Upper lobe of left lung (tissue), 6 donors: Measurements from ENCODE around the gene RABEP1. TPM values are rescaled to one million over a fixed set of nuclear protein-coding genes. Genes with fewer than 3 reads are reported as not detected.

ENCODE experiments used
- ATAC-seq, 2 donors: fragments of 200-7000 bp; cut with Tn5 transposase; one replicate each; pipeline ENCODE4 v1.9.1; 2022; ENCODE audit warnings: mild to moderate bottlenecking in 2 of 2, moderate library complexity in 2 of 2; ENCODE audit not compliant: low FRiP score in 2 of 2
- DNase-seq, 2 donors: peaks; one replicate each; pipeline ENCODE4 v3.0.0-alpha.2; 2019 to 2020
- H3K27ac ChIP-seq, 4 donors: fragments of 200-600 bp; sonication (generic); one replicate each; pipeline ENCODE4 v1.5.1; 2016 to 2019
- H3K27me3 ChIP-seq, 4 donors: fragments of 200-600 bp; sonication (generic); one replicate each; pipeline ENCODE4 v1.5.1; 2017 to 2019
- H3K36me3 ChIP-seq, 4 donors: fragments of 200-600 bp; sonication (generic); one replicate each; pipeline ENCODE4 v1.5.1; 2016 to 2019
- H3K4me1 ChIP-seq, 4 donors: fragments of 200-600 bp; sonication (generic); one replicate each; pipeline ENCODE4 v1.5.1; 2018 to 2019
- H3K4me3 ChIP-seq, 4 donors: fragments of 200-600 bp; sonication (generic); one replicate each; pipeline ENCODE4 v1.5.1; 2017 to 2019; ENCODE audit warnings: mild to moderate bottlenecking in 2 of 4, moderate library complexity in 1 of 4
- H3K9me3 ChIP-seq, 4 donors: fragments of 200-600 bp; sonication (generic); one replicate each; pipeline ENCODE4 v1.5.1; 2018 to 2019
- EP300 ChIP-seq, 4 donors: sonication (generic); formaldehyde crosslinking; IDR thresholded peaks; one replicate each; pipeline ENCODE4 v1.5.1; 2017; ENCODE audit warnings: antibody characterized with exemption in 4 of 4, control low read depth in 2 of 4
- POLR2A ChIP-seq, 4 donors: fragments of 450-650 bp; IDR thresholded peaks; one replicate each; pipeline ENCODE4 v1.5.1; 2016 to 2017; ENCODE audit warnings: antibody characterized with exemption in 4 of 4, mild to moderate bottlenecking in 2 of 4
- POLR2AphosphoS5 ChIP-seq, 2 donors: sonication (generic); formaldehyde crosslinking; IDR thresholded peaks; one replicate each; pipeline ENCODE4 v1.5.1; 2017; ENCODE audit warnings: antibody characterized with exemption in 2 of 2
- WGBS, 2 donors: methylation state at CpG; one replicate each; pipeline ENCODE4 v1.1.5; 2017 to 2018; 5-methylcytosine and 5-hydroxymethylcytosine counted together
- total RNA-seq, 6 donors: library from RNA; depleted of rRNA in 4 of 6; stranded (reverse); fragments of >200 nt in 4 of 6; gene quantifications; one replicate each; pipeline versions ENCODE4 v1.1.0 to v1.2.1, GENCODE V29; 2016 to 2021
- TF ChIP-seq, protein P1 (sequence below), 6 experiments: fragments of 450-650 bp in 4 of 6; fragments of 200-600 bp in 2 of 6; sonication (generic) in 2 of 6; IDR thresholded peaks; one replicate each; pipeline ENCODE4 v1.5.1; 2016 to 2019; ENCODE audit warnings: antibody characterized with exemption in 6 of 6
- donor health status: DM: no; HTN: no; CAD: no; lungs with moderate emphysema.
- donor health status: DM: no; HTN: yes; CAD: no; lungs with severe emphysema.

The RABEP1 gene
- total RNA-seq, 6 donors from 2014 or later = 36.1 to 81.7 (median 39.6) TPM

DNA sequence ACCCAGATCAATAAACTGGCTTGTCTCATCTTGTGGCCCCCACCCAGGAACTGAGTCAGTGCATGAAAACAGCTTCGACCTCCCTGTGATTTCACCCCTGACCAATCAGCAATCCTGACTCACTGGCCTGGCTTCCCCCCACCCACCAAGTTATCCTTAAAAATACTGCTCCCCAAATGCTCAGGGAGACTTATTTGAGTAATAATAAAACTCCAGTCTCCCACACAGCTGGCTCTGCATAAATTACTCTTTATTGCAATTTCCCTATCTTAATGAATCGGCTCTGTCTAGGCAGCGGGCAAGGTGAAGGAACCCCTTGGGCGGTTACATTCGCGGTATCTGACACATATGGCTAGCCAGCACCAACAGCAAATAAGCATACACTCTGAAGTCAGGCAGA lies 9.8 kb upstream of the RABEP1 start:
- Histone ChIP-seq H3K9me3 (no peaks in the 10 kb centered on the region), H3K4me3 (no peak overlapping the region), H3K4me1 (no peaks in the 10 kb centered on the region), H3K27ac (no peak overlapping the region), H3K36me3 (no peaks in the 10 kb centered on the region), H3K27me3 (no peaks in the 10 kb centered on the region)
- TF ChIP-seq EP300 (IDR thresholded peaks at IDR 0.05) (no peak), POLR2AphosphoS5 (IDR thresholded peaks at IDR 0.05) (no peak), POLR2A (IDR thresholded peaks at IDR 0.05) (no peak)
- TF ChIP-seq, protein P1, sequence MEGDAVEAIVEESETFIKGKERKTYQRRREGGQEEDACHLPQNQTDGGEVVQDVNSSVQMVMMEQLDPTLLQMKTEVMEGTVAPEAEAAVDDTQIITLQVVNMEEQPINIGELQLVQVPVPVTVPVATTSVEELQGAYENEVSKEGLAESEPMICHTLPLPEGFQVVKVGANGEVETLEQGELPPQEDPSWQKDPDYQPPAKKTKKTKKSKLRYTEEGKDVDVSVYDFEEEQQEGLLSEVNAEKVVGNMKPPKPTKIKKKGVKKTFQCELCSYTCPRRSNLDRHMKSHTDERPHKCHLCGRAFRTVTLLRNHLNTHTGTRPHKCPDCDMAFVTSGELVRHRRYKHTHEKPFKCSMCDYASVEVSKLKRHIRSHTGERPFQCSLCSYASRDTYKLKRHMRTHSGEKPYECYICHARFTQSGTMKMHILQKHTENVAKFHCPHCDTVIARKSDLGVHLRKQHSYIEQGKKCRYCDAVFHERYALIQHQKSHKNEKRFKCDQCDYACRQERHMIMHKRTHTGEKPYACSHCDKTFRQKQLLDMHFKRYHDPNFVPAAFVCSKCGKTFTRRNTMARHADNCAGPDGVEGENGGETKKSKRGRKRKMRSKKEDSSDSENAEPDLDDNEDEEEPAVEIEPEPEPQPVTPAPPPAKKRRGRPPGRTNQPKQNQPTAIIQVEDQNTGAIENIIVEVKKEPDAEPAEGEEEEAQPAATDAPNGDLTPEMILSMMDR (IDR thresholded peaks at IDR 0.05) = no peak
- 86 to 88% methylated on average over 6 of the region's 6 CpGs for WGBS, 2 donors
- no peak for ATAC-seq
- no peak for DNase-seq

DNA sequence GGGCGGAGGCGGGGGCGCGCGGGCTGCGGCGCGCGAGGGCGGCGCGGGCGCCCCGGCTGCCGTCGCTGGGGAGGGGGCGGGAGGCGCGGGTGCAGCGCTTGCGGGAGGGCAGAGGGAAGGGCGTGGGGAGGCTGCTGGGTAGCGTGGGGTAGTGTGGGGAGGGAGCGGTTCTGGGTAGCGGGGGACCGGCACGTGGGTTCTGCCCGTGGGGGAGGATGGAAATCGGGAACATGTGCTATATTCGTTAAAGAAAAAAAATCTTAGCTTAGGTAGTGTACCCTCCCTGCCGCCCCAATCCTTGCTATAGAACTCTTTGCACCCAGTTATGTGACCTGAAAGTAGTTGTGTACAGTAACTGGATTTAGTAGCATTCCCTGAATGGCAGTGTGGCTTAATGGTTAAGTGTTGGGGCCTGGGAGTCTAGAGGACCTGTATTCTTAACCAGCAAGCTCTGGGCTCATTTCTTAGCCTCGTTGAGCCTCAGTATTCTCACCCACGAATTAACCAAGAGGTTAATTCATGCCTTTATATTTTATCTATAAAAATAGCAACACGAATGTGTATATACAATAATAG lies 646 bp downstream of the RABEP1 start:
- Histone ChIP-seq H3K36me3 (no peaks in the 10 kb centered on the region), H3K9me3 (no peaks in the 10 kb centered on the region), H3K4me3 (peak overlapping the region; percentile 38 to 98 (median 94)), H3K4me1 (peaks cover 20 to 39% (median 25%) of the 10 kb centered on the region in 4 donors), H3K27me3 (no peaks in the 10 kb centered on the region), H3K27ac (peak overlapping the region in 3 of 4 donors; percentile 89 to 98 (median 90))
- no peak for TF ChIP-seq EP300 (IDR thresholded peaks at IDR 0.05)
- TF ChIP-seq, protein P1 (IDR thresholded peaks at IDR 0.05) = no peak
- TF ChIP-seq POLR2AphosphoS5 (IDR thresholded peaks at IDR 0.05) = no peak
- no peak for TF ChIP-seq POLR2A (IDR thresholded peaks at IDR 0.05)
- DNase-seq (no peak), ATAC-seq (peak in 1 of 2 donors; percentile 53)
- WGBS, 2 donors = 3 to 5% methylated on average over 20 of the region's 34 CpGs

DNA sequence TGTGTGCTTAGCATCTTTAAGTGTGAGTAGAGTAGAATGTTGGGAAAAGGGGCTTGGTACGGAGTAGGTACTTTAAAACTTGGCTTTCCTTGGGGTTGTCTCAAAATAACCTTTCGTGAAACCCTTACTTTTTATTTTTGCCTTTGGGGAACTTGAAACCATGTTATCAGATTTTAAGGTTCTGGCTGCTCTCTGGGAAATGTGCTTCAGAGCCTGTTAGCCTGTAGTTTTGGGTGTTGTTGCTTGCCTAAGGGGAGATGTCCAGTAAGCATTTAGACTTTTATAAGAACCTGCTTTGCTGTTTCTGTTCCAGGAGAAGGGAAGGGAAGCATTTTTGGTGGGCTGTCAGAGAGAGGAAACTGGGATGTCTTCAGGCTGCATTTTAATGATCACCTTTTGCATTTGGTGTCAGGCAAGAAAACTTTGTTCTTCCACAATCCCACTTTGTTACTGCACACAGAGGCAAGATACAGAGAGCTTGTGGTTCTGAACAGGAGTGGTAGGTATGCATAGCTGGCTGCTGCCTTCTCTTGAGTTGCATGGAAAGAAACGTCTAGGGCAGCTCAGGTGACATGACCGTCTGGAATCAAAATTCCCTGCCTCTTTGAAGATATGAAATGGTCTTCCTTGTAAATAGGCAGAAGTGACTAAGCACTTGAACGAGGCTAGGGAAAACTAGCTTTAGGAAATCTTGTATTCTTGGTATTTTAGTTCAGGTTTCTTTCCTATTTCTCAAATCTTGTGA lies 1.7 kb downstream of the RABEP1 start:
- H3K27me3 ChIP-seq = no peaks in the 10 kb centered on the region
- WGBS, 2 donors = 43 to 50% methylated on average over 5 of the region's 5 CpGs
- H3K4me3 ChIP-seq = peak overlapping the region in 2 of 4 donors; percentile 92 to 96
- H3K27ac ChIP-seq = peak overlapping the region in 1 of 4 donors; percentile 10
- TF ChIP-seq, protein P1 (IDR thresholded peaks at IDR 0.05) = no peak
- TF ChIP-seq EP300 (IDR thresholded peaks at IDR 0.05) (no peak), POLR2AphosphoS5 (IDR thresholded peaks at IDR 0.05) (no peak), POLR2A (IDR thresholded peaks at IDR 0.05) (no peak)
- no peak for ATAC-seq
- H3K9me3 ChIP-seq = no peaks in the 10 kb centered on the region
- H3K4me1 ChIP-seq = peaks cover 21 to 49% (median 26%) of the 10 kb centered on the region in 4 donors
- no peaks in the 10 kb centered on the region for H3K36me3 ChIP-seq
- DNase-seq = no peak

DNA sequence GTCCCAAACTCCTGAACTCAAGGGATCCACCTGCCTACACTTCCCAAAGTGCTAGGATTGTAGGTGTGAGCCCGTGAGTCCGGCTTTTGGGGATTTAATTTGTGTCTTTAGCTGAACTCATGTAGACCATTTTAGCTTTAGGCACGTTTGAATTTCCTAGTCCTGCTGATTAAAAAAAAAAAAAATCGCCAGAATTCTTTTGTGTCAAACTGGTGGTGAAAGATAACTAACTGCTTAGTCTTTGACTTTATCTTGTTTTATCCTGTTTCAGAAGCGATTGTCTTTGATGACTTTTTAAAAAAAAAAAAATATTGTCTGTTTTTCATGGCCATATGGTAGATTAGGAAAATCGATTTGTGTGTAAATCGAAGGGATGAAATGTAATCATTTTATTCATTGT lies 2.6 kb downstream of the RABEP1 start:
- Histone ChIP-seq H3K27me3 (no peaks in the 10 kb centered on the region), H3K4me1 (peaks cover 25 to 55% (median 30%) of the 10 kb centered on the region in 4 donors), H3K36me3 (no peaks in the 10 kb centered on the region), H3K27ac (no peak overlapping the region), H3K4me3 (no peak overlapping the region), H3K9me3 (no peaks in the 10 kb centered on the region)
- TF ChIP-seq, protein P1 (IDR thresholded peaks at IDR 0.05) = no peak
- TF ChIP-seq POLR2AphosphoS5 (IDR thresholded peaks at IDR 0.05) (no peak), POLR2A (IDR thresholded peaks at IDR 0.05) (no peak), EP300 (IDR thresholded peaks at IDR 0.05) (no peak)
- ATAC-seq (no peak), DNase-seq (no peak)
- 78 to 82% methylated on average over 7 of the region's 7 CpGs for WGBS, 2 donors
